ENCODE results near the gene METTL4.

Gene METTL4

GRCh38 chr18:2569338-2570207 is 1.7 kb downstream of the METTL4 start:
- H3K27me3 ChIP-seq (replicated peaks), result no peaks in the 10 kb centered on the region
- no peak for DNase-seq
- peak overlapping the region; percentile 87 for H3K4me3 ChIP-seq (ENCODE audit: low read depth, low read length)
- no peak overlapping the region for H3K27ac ChIP-seq
- in situ Hi-C loops (cut with HindIII; ENCODE audit: low pct_ligation_motif_present, low sequenced_read_pairs), result no loop called here
- no peaks in the 10 kb centered on the region for H3K36me3 ChIP-seq (replicated peaks)
- TF ChIP-seq CTCF (IDR thresholded peaks at IDR 0.05; ENCODE audit: low read depth, low read length, missing control alignments), result no peak

- in situ Hi-C loops (cut with HindIII; ENCODE audit: low pct_ligation_motif_present, low sequenced_read_pairs), result no loop called here
- H3K4me3 ChIP-seq (ENCODE audit: low read depth, low read length), result no peak overlapping the region
- TF ChIP-seq CTCF (IDR thresholded peaks at IDR 0.05; ENCODE audit: low read depth, low read length, missing control alignments), result no peak
- H3K27ac ChIP-seq, result no peak overlapping the region
- H3K27me3 ChIP-seq (replicated peaks), result no peaks in the 10 kb centered on the region
- no peaks in the 10 kb centered on the region for H3K36me3 ChIP-seq (replicated peaks)
- DNase-seq, result no peak
Measured at GRCh38 chr18:2568605-2569004, 2.7 kb downstream of the METTL4 start.

GRCh38 chr18:2568129-2568528 is 3.2 kb downstream of the METTL4 start:
- in situ Hi-C loops (cut with HindIII; ENCODE audit: low pct_ligation_motif_present, low sequenced_read_pairs), result no loop called here
- no peaks in the 10 kb centered on the region for H3K36me3 ChIP-seq (replicated peaks)
- no peak overlapping the region for H3K27ac ChIP-seq
- DNase-seq, result no peak
- no peak for TF ChIP-seq CTCF (IDR thresholded peaks at IDR 0.05; ENCODE audit: low read depth, low read length, missing control alignments)
- no peaks in the 10 kb centered on the region for H3K27me3 ChIP-seq (replicated peaks)
- no peak overlapping the region for H3K4me3 ChIP-seq (ENCODE audit: low read depth, low read length)

GRCh38 chr18:2564373-2564772 is 6.9 kb downstream of the METTL4 start:
- no peak for TF ChIP-seq CTCF (IDR thresholded peaks at IDR 0.05; ENCODE audit: low read depth, low read length, missing control alignments)
- Histone ChIP-seq H3K27me3 (replicated peaks) (no peaks in the 10 kb centered on the region), H3K36me3 (replicated peaks) (no peaks in the 10 kb centered on the region), H3K27ac (no peak overlapping the region), H3K4me3 (ENCODE audit: low read depth, low read length) (no peak overlapping the region)
- in situ Hi-C loops (cut with HindIII; ENCODE audit: low pct_ligation_motif_present, low sequenced_read_pairs), result no loop called here
- DNase-seq, result no peak

- TF ChIP-seq CTCF (IDR thresholded peaks at IDR 0.05; ENCODE audit: low read depth, low read length, missing control alignments), result no peak
- Histone ChIP-seq H3K27me3 (replicated peaks) (no peaks in the 10 kb centered on the region), H3K36me3 (replicated peaks) (no peaks in the 10 kb centered on the region), H3K27ac (no peak overlapping the region), H3K4me3 (ENCODE audit: low read depth, low read length) (no peak overlapping the region)
- in situ Hi-C loops (cut with HindIII; ENCODE audit: low pct_ligation_motif_present, low sequenced_read_pairs), result no loop called here
- DNase-seq, result no peak
Measured at GRCh38 chr18:2559249-2559648, 12.1 kb downstream of the METTL4 start.

- Histone ChIP-seq H3K4me3 (ENCODE audit: low read depth, low read length) (no peak overlapping the region), H3K36me3 (replicated peaks) (no peaks in the 10 kb centered on the region), H3K27me3 (replicated peaks) (no peaks in the 10 kb centered on the region), H3K27ac (no peak overlapping the region)
- in situ Hi-C loops (cut with HindIII; ENCODE audit: low pct_ligation_motif_present, low sequenced_read_pairs), result no loop called here
- no peak for DNase-seq
- TF ChIP-seq CTCF (IDR thresholded peaks at IDR 0.05; ENCODE audit: low read depth, low read length, missing control alignments), result no peak
Measured at GRCh38 chr18:2557536-2557935, 13.8 kb downstream of the METTL4 start.

Measured in brain microvascular endothelial cell (primary cell).